KMS-11 (cell line): ENCODE measurements around the gene NDOR1.
A peak's percentile ranks its signal among the peaks of the same experiment; 100 is the strongest.

ENCODE experiments used
- H2AFZ ChIP-seq: fragments of 200-600 bp; sonication (generic); 2 replicates; pipeline ENCODE4 v1.6.1; 2016; ENCODE audit warnings: antibody characterized with exemption, mixed run types, low read depth
- H3K27ac ChIP-seq: fragments of 200-600 bp; sonication (generic); 2 replicates; pipeline ENCODE4 v1.6.1; 2016; ENCODE audit warnings: mild to moderate bottlenecking, mixed run types
- H3K27me3 ChIP-seq: fragments of 200-600 bp; sonication (generic); 2 replicates; pipeline ENCODE4 v1.6.1; 2017; ENCODE audit warnings: mild to moderate bottlenecking, low read depth, mixed run types, moderate library complexity; ENCODE audit not compliant: insufficient read depth
- H3K36me3 ChIP-seq: fragments of 200-600 bp; sonication (generic); 2 replicates; pipeline ENCODE4 v1.6.1; 2017; ENCODE audit warnings: mild to moderate bottlenecking, mixed run types; ENCODE audit not compliant: insufficient read depth
- H3K4me1 ChIP-seq: fragments of 200-600 bp; sonication (generic); 2 replicates; pipeline ENCODE4 v1.6.1; 2016; ENCODE audit warnings: mild to moderate bottlenecking, low read depth, mixed run types; ENCODE audit not compliant: poor library complexity, severe bottlenecking
- H3K4me2 ChIP-seq: fragments of 200-600 bp; sonication (generic); 2 replicates; pipeline ENCODE4 v1.7.0; 2016; ENCODE audit warnings: mild to moderate bottlenecking, mixed run types
- H3K4me3 ChIP-seq: fragments of 200-600 bp; sonication (generic); IDR thresholded peaks from 2 replicates; pipeline ENCODE4 v1.6.1; 2017; ENCODE audit warnings: low read depth, low read length, mixed read lengths; ENCODE audit not compliant: insufficient read depth
- H3K79me2 ChIP-seq: fragments of 200-600 bp; sonication (generic); 2 replicates; pipeline ENCODE4 v1.6.1; 2016; ENCODE audit warnings: low read depth, mixed run types; ENCODE audit not compliant: insufficient read depth
- H3K9ac ChIP-seq: fragments of 200-600 bp; sonication (generic); 2 replicates; pipeline ENCODE4 v1.6.1; 2016; ENCODE audit warnings: mild to moderate bottlenecking, mixed run types
- H4K20me1 ChIP-seq: fragments of 200-600 bp; sonication (generic); 2 replicates; pipeline ENCODE4 v1.6.1; 2016; ENCODE audit warnings: mild to moderate bottlenecking, mixed run types; ENCODE audit not compliant: insufficient read depth
- CTCF ChIP-seq: fragments of 200-600 bp; sonication (generic); conservative IDR thresholded peaks from 2 replicates; pipeline ENCODE4 v1.6.1; 2017; ENCODE audit warnings: low read depth, mild to moderate bottlenecking, antibody characterized with exemption, low read length, moderate library complexity, mixed read lengths

The NDOR1 gene

DNA sequence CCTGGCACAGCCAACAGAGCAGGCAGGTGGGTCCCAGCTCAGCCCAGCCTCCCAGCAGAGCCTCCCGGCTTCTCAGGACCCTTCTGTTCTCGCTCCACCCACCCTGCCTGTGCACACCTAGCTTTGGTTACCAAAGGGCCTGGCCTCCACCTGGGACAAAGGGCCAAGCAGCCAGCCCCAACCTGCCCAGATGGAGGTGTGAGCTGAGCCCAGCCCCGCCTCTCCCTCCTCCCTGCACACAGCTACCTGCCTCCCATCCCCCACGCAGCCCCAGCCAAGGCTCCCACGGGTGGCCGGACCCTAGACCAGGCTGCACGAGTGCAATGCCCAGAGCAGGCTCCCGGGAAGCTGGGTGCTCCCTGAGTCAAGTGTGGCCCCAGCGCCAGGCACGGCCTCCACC is 10.6 kb upstream of the NDOR1 start:
- Histone ChIP-seq H3K27ac (no peak overlapping the region), H3K4me3 (no peak overlapping the region), H3K79me2 (peaks cover 6% of the 10 kb centered on the region; the same call in 1 of the 2 replicates), H3K9ac (no peak overlapping the region), H2AFZ (no peak overlapping the region), H4K20me1 (no peaks in the 10 kb centered on the region), H3K4me1 (peaks cover 13% of the 10 kb centered on the region), H3K27me3 (no peaks in the 10 kb centered on the region), H3K4me2 (no peak overlapping the region), H3K36me3 (no peaks in the 10 kb centered on the region)
- TF ChIP-seq CTCF: no peak

DNA sequence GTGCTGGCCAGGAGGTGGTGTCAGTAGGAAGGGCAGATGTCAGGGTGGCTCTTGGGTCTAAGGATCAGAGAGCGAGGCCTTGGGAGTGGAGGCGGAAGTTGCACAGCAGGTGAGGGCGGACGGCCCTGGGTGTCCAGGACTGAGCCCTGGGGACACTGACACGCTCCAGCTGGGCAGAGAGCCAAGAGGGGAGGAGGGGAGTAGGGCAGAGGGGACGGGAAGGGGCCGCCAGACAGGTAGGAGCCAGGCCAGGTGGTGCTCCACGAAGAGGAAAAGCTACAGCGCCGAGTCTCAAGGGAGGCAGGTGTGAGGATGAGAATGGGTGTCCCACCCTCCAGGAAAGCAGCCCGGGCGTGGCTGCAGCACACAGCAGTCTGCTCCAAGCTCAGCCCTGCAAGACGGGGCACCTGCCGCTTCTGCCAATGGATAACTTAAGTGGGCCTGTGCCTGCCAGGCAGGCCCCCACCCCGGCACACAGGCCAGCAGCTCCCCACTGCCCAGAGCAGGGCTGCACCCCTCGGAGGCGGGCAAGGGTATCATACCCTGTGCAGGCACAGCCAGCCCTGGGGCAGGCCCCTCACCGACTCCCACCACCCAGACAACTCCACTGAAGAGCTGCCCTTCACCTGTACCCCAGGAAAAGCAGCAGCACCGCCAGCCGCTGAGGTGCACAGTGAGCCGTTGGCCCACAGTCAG is 9.8 kb upstream of the NDOR1 start:
- H3K4me3 ChIP-seq: no peak overlapping the region
- no peak for TF ChIP-seq CTCF
- no peak overlapping the region for H3K27ac ChIP-seq
- H3K4me1 ChIP-seq: peaks cover 5% of the 10 kb centered on the region
- no peaks in the 10 kb centered on the region for H3K36me3 ChIP-seq
- H3K4me2 ChIP-seq: no peak overlapping the region
- H3K9ac ChIP-seq: no peak overlapping the region
- H3K79me2 ChIP-seq: no peaks in the 10 kb centered on the region
- H2AFZ ChIP-seq: no peak overlapping the region
- H4K20me1 ChIP-seq: no peaks in the 10 kb centered on the region
- H3K27me3 ChIP-seq: no peaks in the 10 kb centered on the region

DNA sequence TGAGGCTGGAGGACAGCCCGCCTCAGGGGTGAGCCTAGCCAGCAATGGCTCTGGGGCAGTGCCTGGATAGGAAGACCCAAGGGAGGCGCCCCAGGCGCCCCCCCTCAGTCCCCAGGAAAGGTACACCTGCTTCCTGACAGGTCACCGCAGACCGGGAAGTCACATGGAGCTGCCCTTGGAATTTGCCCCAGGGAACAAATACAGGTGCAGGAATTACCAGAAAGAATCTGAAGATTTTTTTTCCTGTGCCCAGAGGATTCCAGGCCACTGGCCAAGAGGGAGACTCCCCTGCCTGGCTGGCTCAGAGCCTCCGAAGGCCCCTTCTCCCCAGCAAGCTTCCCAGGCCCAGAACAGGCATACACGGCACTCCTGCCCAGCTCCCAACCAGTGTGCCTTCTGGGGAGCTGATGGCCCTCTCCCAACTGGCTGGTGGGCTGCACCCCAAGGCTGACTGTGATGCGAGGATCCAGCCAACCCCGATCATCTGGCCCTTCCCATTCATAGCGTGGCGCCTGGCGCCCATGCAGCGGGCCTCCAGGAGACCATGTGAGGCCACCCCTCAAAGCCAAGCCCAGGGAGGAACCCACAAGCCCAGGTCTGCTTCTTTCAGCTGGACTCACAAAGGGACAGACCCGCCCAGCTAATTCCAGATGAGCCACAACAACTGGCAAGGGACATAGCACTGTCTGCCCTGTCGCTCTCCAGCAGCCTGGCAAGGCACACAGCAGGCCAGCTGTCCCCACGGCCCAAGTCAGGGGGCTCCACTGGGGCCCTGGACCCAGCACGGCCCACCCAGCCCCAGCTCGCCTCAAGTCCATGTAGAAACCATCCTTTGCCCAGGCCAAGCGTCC is 7.2 kb upstream of the NDOR1 start:
- Histone ChIP-seq H3K36me3 (no peaks in the 10 kb centered on the region), H4K20me1 (no peaks in the 10 kb centered on the region), H3K4me1 (peaks cover 15% of the 10 kb centered on the region), H3K4me3 (no peak overlapping the region), H3K9ac (no peak overlapping the region), H3K27me3 (no peaks in the 10 kb centered on the region), H2AFZ (no peak overlapping the region), H3K79me2 (0 out of 2 replicates have a peak, but pooled peaks cover 11% of the 10 kb centered on the region), H3K27ac (no peak overlapping the region), H3K4me2 (no peak overlapping the region)
- no peak for TF ChIP-seq CTCF

DNA sequence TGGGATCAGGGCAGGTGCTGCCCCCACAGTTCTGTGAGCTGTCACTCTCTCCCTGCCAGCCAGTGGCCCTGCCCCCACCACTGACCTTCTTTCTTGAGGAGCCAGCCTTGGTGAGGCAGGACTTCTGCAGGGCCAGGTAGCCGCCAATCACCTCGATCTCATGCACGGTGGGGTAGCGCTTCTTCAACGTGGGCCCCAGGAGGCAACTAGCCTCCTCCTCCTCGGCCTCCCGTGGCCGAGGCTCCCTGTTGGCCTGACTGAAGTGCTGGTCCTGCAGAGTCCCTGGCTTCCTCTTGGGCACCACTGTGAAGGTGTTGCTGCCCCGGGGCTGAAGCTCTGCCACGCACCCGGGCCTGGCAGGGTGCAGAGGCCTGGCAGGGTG is 6.6 kb upstream of the NDOR1 start:
- Histone ChIP-seq H3K4me3 (no peak overlapping the region), H3K4me2 (0 out of 2 replicates have a peak overlapping the region, but pooled peaks have one; percentile 51)
- TF ChIP-seq CTCF: no peak

More for the DNA sequence above, 6.6 kb upstream of the NDOR1 start:
- Histone ChIP-seq H3K27ac (no peak overlapping the region), H3K9ac (no peak overlapping the region), H4K20me1 (no peaks in the 10 kb centered on the region), H3K27me3 (no peaks in the 10 kb centered on the region), H3K4me1 (peaks cover 17% of the 10 kb centered on the region), H3K79me2 (peaks cover 13% of the 10 kb centered on the region; the same call in 1 of the 2 replicates), H2AFZ (no peak overlapping the region), H3K36me3 (no peaks in the 10 kb centered on the region)
